K562 (cell line): ENCODE data around the gene IRAK2. TPM values are rescaled to one million over a fixed set of nuclear protein-coding genes. Genes with fewer than 3 reads are reported as not detected.
A peak's percentile ranks its signal among the peaks of the same experiment; 100 is the strongest.

Experiments
- CBX3 ChIP-seq, 2 experiments: IDR thresholded peaks; 1 replicate in 1 of 2; 2 replicates in 1 of 2; pipeline ENCODE4 v1.6.1; 2012; ENCODE audit warnings: inconsistent platforms in 2 of 2, low read length in 2 of 2, borderline replicate concordance in 1 of 2, control low read depth in 1 of 2
- ETV6 ChIP-seq, 3 experiments: fragments of 150-350 bp in 1 of 3; sonication (generic) in 1 of 3; formaldehyde crosslinking in 1 of 3; IDR thresholded peaks; 2 replicates each; pipeline versions ENCODE4 v1.6.1 to v1.8.0; 2014 to 2022; ENCODE audit warnings: borderline replicate concordance in 2 of 3, low read depth in 2 of 3, antibody characterized with exemption in 1 of 3, low read length in 1 of 3, mild to moderate bottlenecking in 1 of 3, missing genetic modification reagents in 1 of 3
- FOXA3 ChIP-seq, 2 experiments: fragments of 450-650 bp in 1 of 2; sonication (generic) in 1 of 2; formaldehyde crosslinking; IDR thresholded peaks in 1 of 2; conservative IDR thresholded peaks in 1 of 2; 2 replicates each; pipeline versions ENCODE4 v1.4.0 to v1.8.0; 2020 to 2022; ENCODE audit warnings: mild to moderate bottlenecking in 2 of 2, missing genetic modification reagents in 1 of 2
- GMEB1 ChIP-seq: fragments of 250-450 bp; sonication (Bioruptor Pico); IDR thresholded peaks from 2 replicates; pipeline ENCODE4 v1.4.0; 2020; ENCODE audit warnings: mild to moderate bottlenecking
- KDM2B ChIP-seq: fragments of 250-450 bp; sonication (Bioruptor Pico); IDR thresholded peaks from 2 replicates; pipeline ENCODE4 v1.8.0; 2021; ENCODE audit warnings: mild to moderate bottlenecking, moderate library complexity
- NR4A1 ChIP-seq, 2 experiments: fragments of 250-450 bp in 1 of 2; fragments of 450-650 bp in 1 of 2; sonication (Bioruptor Pico) in 1 of 2; IDR thresholded peaks; 2 replicates each; pipeline versions ENCODE4 v1.4.0 to v1.6.1; 2016 to 2020; ENCODE audit warnings: mild to moderate bottlenecking in 2 of 2, missing compliant biosample characterization in 1 of 2, missing genetic modification characterization in 1 of 2, moderate library complexity in 1 of 2
- SMAD4 ChIP-seq: fragments of 250-450 bp; sonication (Bioruptor Pico); conservative IDR thresholded peaks from 2 replicates; pipeline ENCODE4 v1.8.0; 2021; ENCODE audit warnings: inconsistent platforms, mild to moderate bottlenecking, moderate library complexity
- SMC3 ChIP-seq: conservative IDR thresholded peaks from 2 replicates; pipeline ENCODE4 v1.6.1; 2011; ENCODE audit warnings: low read depth, low read length, improper control_type of control experiment; ENCODE audit not compliant: insufficient read depth
- SP1 ChIP-seq: sonication (generic); formaldehyde crosslinking; IDR thresholded peaks from 2 replicates; pipeline ENCODE4 v1.8.1; 2022; ENCODE audit warnings: mild to moderate bottlenecking, missing genetic modification reagents
- SRSF7 ChIP-seq: fragments of 200-400 bp; formaldehyde crosslinking; optimal IDR thresholded peaks from 2 replicates; pipeline ENCODE3; 2017; ENCODE audit warnings: mild to moderate bottlenecking, low read depth, low read length
- ZFP91 ChIP-seq: sonication (generic); formaldehyde crosslinking; IDR thresholded peaks from 2 replicates; pipeline ENCODE4 v1.8.0; 2022; ENCODE audit warnings: mild to moderate bottlenecking, missing genetic modification reagents
- ZFX ChIP-seq: sonication (generic); formaldehyde crosslinking; IDR thresholded peaks from 2 replicates; pipeline ENCODE4 v1.8.0; 2022; ENCODE audit warnings: mild to moderate bottlenecking, missing genetic modification reagents, moderate library complexity
- polyA plus RNA-seq, 8 experiments: library from polyadenylated mRNA; depleted of rRNA in 4 of 8; stranded (reverse) in 5 of 8; unstranded in 3 of 8; fragments of >200 nt; fragmentation: Nextera tagmentation in 2 of 8; fragmentation: Illumina TruSeq in 1 of 8; extraction: Ambion mirVana in 2 of 8; extraction: Trizol in 1 of 8; gene quantifications; 2 replicates each; pipeline versions ENCODE4 v1.2.1 to v1.2.3, GENCODE V29; 2011 to 2014; ENCODE audit warnings: inconsistent platforms in 1 of 8, missing spikeins in 1 of 8
- total RNA-seq, 7 experiments: library from RNA; depleted of rRNA in 6 of 7; stranded (reverse); fragments of >200 nt in 6 of 7; fragmentation: Illumina TruSeq in 2 of 7; extraction: Trizol in 2 of 7; gene quantifications; 2 replicates each; pipeline versions ENCODE4 v1.2.1 to v1.2.3, GENCODE V29; 2011 to 2021; ENCODE audit warnings: low replicate concordance in 1 of 7
- TF ChIP-seq, protein P1 (sequence below): fragments of 450-650 bp; IDR thresholded peaks from one replicate; pipeline ENCODE4 v1.6.1; 2018; ENCODE audit warnings: mild to moderate bottlenecking, moderate library complexity; ENCODE audit not compliant: partially characterized antibody
- TF ChIP-seq, protein P2 (sequence below): fragments of 450-650 bp; formaldehyde crosslinking; IDR thresholded peaks from 2 replicates; pipeline ENCODE4 v1.4.0; 2022; ENCODE audit warnings: missing genetic modification characterization
- TF ChIP-seq, protein P3 (sequence below): sonication (generic); formaldehyde crosslinking; IDR thresholded peaks from 2 replicates; pipeline ENCODE4 v1.8.1; 2023; ENCODE audit warnings: mild to moderate bottlenecking, missing genetic modification reagents

IRAK2 gene
- total and polyA plus RNA-seq, 9 of the 15 experiments (the other 6 are each of a cell fraction or from before 2014, with no cell fraction given) = 0.42 to 4.4 (median 2.7) TPM

- peak; percentile 94 for TF ChIP-seq SP1 (CRISPR knock-in tag)
- peak; percentile 77 for TF ChIP-seq ZFX (CRISPR knock-in tag)
- no peak for TF ChIP-seq SRSF7
- TF ChIP-seq FOXA3 (CRISPR knock-in tag; conservative IDR thresholded peaks at IDR 0.05 in 1 of 2, IDR thresholded peaks at IDR 0.05 in 1 of 2) = peak in 1 of 2 experiments; percentile 68; a peak in 1 of 4 replicates
- TF ChIP-seq GMEB1 = 0 out of 2 replicates have a peak, but pooled peaks have one; percentile 12
- peak; percentile 38 for TF ChIP-seq SMC3
- TF ChIP-seq, protein P1, sequence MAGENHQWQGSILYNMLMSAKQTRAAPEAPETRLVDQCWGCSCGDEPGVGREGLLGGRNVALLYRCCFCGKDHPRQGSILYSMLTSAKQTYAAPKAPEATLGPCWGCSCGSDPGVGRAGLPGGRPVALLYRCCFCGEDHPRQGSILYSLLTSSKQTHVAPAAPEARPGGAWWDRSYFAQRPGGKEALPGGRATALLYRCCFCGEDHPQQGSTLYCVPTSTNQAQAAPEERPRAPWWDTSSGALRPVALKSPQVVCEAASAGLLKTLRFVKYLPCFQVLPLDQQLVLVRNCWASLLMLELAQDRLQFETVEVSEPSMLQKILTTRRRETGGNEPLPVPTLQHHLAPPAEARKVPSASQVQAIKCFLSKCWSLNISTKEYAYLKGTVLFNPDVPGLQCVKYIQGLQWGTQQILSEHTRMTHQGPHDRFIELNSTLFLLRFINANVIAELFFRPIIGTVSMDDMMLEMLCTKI = no peak
- TF ChIP-seq, protein P2, sequence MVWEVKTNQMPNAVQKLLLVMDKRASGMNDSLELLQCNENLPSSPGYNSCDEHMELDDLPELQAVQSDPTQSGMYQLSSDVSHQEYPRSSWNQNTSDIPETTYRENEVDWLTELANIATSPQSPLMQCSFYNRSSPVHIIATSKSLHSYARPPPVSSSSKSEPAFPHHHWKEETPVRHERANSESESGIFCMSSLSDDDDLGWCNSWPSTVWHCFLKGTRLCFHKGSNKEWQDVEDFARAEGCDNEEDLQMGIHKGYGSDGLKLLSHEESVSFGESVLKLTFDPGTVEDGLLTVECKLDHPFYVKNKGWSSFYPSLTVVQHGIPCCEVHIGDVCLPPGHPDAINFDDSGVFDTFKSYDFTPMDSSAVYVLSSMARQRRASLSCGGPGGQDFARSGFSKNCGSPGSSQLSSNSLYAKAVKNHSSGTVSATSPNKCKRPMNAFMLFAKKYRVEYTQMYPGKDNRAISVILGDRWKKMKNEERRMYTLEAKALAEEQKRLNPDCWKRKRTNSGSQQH (CRISPR knock-in tag) = no peak
- TF ChIP-seq, protein P3, sequence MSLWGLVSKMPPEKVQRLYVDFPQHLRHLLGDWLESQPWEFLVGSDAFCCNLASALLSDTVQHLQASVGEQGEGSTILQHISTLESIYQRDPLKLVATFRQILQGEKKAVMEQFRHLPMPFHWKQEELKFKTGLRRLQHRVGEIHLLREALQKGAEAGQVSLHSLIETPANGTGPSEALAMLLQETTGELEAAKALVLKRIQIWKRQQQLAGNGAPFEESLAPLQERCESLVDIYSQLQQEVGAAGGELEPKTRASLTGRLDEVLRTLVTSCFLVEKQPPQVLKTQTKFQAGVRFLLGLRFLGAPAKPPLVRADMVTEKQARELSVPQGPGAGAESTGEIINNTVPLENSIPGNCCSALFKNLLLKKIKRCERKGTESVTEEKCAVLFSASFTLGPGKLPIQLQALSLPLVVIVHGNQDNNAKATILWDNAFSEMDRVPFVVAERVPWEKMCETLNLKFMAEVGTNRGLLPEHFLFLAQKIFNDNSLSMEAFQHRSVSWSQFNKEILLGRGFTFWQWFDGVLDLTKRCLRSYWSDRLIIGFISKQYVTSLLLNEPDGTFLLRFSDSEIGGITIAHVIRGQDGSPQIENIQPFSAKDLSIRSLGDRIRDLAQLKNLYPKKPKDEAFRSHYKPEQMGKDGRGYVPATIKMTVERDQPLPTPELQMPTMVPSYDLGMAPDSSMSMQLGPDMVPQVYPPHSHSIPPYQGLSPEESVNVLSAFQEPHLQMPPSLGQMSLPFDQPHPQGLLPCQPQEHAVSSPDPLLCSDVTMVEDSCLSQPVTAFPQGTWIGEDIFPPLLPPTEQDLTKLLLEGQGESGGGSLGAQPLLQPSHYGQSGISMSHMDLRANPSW = 0 out of 2 replicates have a peak, but pooled peaks have one; percentile 45
- no peak for TF ChIP-seq ETV6 (IDR thresholded peaks at IDR 0.05; ENCODE audit: borderline replicate concordance in 1 of 2, low read depth in 2 of 2, low read length in 1 of 2)
- no peak for TF ChIP-seq ETV6 (CRISPR knock-in tag; IDR thresholded peaks at IDR 0.05; ENCODE audit: borderline replicate concordance)
- TF ChIP-seq KDM2B (CRISPR knock-in tag) = peak; percentile 95
- TF ChIP-seq SMAD4 = peak; percentile 68; the same call in 1 of the 2 replicates
- TF ChIP-seq NR4A1 (CRISPR knock-in tag; IDR thresholded peaks at IDR 0.05) = no peak
- 0 out of 2 replicates have a peak, but pooled peaks have one; percentile 20 for TF ChIP-seq NR4A1 (tag; IDR thresholded peaks at IDR 0.05)
- TF ChIP-seq ZFP91 = peak; percentile 33; the same call in 1 of the 2 replicates
- TF ChIP-seq CBX3 (IDR thresholded peaks at IDR 0.05; ENCODE audit: borderline replicate concordance in 1 of 2, low read length in 2 of 2) = 0 out of 3 replicates have a peak, but pooled peaks of 1 of the 2 experiments have one; percentile 48
Observed at GRCh38 chr3:10164546-10165393, at the start of gene IRAK2 (continued).
